MM.1S (cell line): ENCODE results near the gene RNASEL.

ENCODE experiments used
- DNase-seq: peaks from one replicate; pipeline ENCODE4 v3.0.0-alpha.2; 2015
- H2AFZ ChIP-seq: fragments of 300-600 bp; sonication (generic); 2 replicates; pipeline ENCODE4 v1.6.0; 2016; ENCODE audit warnings: antibody characterized with exemption, low read length
- H3F3A ChIP-seq: fragments of 300-600 bp; sonication (generic); 2 replicates; pipeline ENCODE4 v1.6.1; 2016; ENCODE audit warnings: mild to moderate bottlenecking, antibody characterized with exemption, low read length, moderate library complexity, mixed read lengths; ENCODE audit not compliant: insufficient read depth
- H3K27ac ChIP-seq: fragments of 300-600 bp; sonication (generic); 2 replicates; pipeline ENCODE4 v1.5.1; 2016; ENCODE audit warnings: mild to moderate bottlenecking, low read length
- H3K27me3 ChIP-seq: fragments of 300-600 bp; sonication (generic); replicated peaks from 2 replicates; pipeline ENCODE4 v1.6.0; 2016; ENCODE audit warnings: low read length; ENCODE audit not compliant: insufficient read depth
- H3K36me3 ChIP-seq: fragments of 300-600 bp; sonication (generic); replicated peaks from 2 replicates; pipeline ENCODE4 v1.6.1; 2016; ENCODE audit warnings: mild to moderate bottlenecking, low read length, mixed read lengths; ENCODE audit not compliant: insufficient read depth
- H3K4me1 ChIP-seq: fragments of 300-600 bp; sonication (generic); 2 replicates; pipeline ENCODE4 v1.6.1; 2016; ENCODE audit warnings: low read length, mixed read lengths
- H3K4me2 ChIP-seq: fragments of 300-600 bp; sonication (generic); 2 replicates; pipeline ENCODE4 v1.6.0; 2016; ENCODE audit warnings: low read depth, low read length
- H3K4me3 ChIP-seq: fragments of 300-600 bp; sonication (generic); 2 replicates; pipeline ENCODE4 v1.5.1; 2016; ENCODE audit warnings: low read length, mixed read lengths
- H3K79me2 ChIP-seq: fragments of 300-600 bp; sonication (generic); 2 replicates; pipeline ENCODE4 v1.6.1; 2016; ENCODE audit warnings: mixed run types, low read length, mixed read lengths
- H3K9ac ChIP-seq: fragments of 300-600 bp; sonication (generic); 2 replicates; pipeline ENCODE4 v1.6.1; 2016; ENCODE audit warnings: low read length, mixed read lengths
- H3K9me2 ChIP-seq: fragments of 300-600 bp; sonication (generic); replicated peaks from 2 replicates; pipeline ENCODE4 v1.6.1; 2016; ENCODE audit warnings: mild to moderate bottlenecking, low read length, mixed read lengths; ENCODE audit not compliant: insufficient read depth
- H3K9me3 ChIP-seq: fragments of 300-600 bp; sonication (generic); replicated peaks from 2 replicates; pipeline ENCODE4 v1.6.1; 2016; ENCODE audit warnings: mild to moderate bottlenecking, low read length, mixed read lengths; ENCODE audit not compliant: insufficient read depth
- H4K20me1 ChIP-seq: fragments of 300-600 bp; sonication (generic); 2 replicates; pipeline ENCODE4 v1.6.1; 2016; ENCODE audit warnings: mild to moderate bottlenecking, low read length, moderate library complexity, mixed read lengths; ENCODE audit not compliant: insufficient read depth
- CTCF ChIP-seq: fragments of 300-600 bp; sonication (generic); IDR thresholded peaks from 2 replicates; pipeline ENCODE4 v1.5.1; 2016; ENCODE audit warnings: antibody characterized with exemption, low read length, mixed read lengths
- EZH2 ChIP-seq: fragments of 300-600 bp; sonication (generic); optimal IDR thresholded peaks from 2 replicates; pipeline ENCODE3; 2017; ENCODE audit warnings: low read depth, mild to moderate bottlenecking, antibody characterized with exemption, low read length, mixed read lengths
- EZH2phosphoT487 ChIP-seq: fragments of 300-600 bp; sonication (generic); IDR thresholded peaks from 2 replicates; pipeline ENCODE4 v1.6.1; 2018; ENCODE audit warnings: antibody characterized with exemption, low read length

RNASEL gene

DNA sequence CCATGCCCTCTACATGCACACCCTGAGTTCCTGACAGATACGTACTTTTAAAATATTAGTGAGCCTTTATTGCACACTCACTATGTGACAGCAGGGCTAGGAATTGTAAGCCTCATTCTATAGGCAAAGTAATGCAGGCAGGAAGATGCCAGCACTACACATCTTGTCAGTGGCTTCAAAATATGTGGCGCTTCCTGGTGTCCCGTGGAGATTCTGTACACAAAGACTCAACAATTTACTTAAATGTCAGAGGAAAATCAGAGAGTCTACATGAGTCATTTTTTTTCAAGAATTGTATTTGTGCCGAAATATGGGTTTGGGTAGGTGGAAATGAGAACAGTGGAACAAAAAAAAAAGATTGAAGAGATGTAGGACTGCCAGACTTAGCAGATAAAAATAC is 27.6 kb downstream of the RNASEL start:
- Histone ChIP-seq H3F3A (no peaks in the 10 kb centered on the region), H3K79me2 (no peaks in the 10 kb centered on the region), H3K27ac (no peak overlapping the region), H4K20me1 (no peaks in the 10 kb centered on the region), H3K9me3 (no peaks in the 10 kb centered on the region), H3K4me1 (no peaks in the 10 kb centered on the region), H2AFZ (no peak overlapping the region), H3K36me3 (no peaks in the 10 kb centered on the region), H3K4me3 (no peak overlapping the region), H3K9me2 (no peaks in the 10 kb centered on the region), H3K9ac (no peak overlapping the region), H3K4me2 (no peak overlapping the region), H3K27me3 (no peaks in the 10 kb centered on the region)
- DNase-seq: no peak
- TF ChIP-seq EZH2: no peak
- no peak for TF ChIP-seq EZH2phosphoT487

GRCh38 chr1:182560392-182560984 is 28.6 kb downstream of the RNASEL start:
- Histone ChIP-seq H3K36me3 (no peaks in the 10 kb centered on the region), H3K27me3 (no peaks in the 10 kb centered on the region), H3K9me2 (no peaks in the 10 kb centered on the region), H3K4me3 (no peak overlapping the region), H3K27ac (no peak overlapping the region), H3K9me3 (no peaks in the 10 kb centered on the region), H3F3A (no peaks in the 10 kb centered on the region), H3K79me2 (no peaks in the 10 kb centered on the region), H3K4me2 (no peak overlapping the region), H4K20me1 (no peaks in the 10 kb centered on the region), H3K9ac (no peak overlapping the region), H2AFZ (no peak overlapping the region), H3K4me1 (no peaks in the 10 kb centered on the region)
- DNase-seq: no peak
- TF ChIP-seq CTCF (no peak), EZH2phosphoT487 (no peak), EZH2 (no peak)

DNA sequence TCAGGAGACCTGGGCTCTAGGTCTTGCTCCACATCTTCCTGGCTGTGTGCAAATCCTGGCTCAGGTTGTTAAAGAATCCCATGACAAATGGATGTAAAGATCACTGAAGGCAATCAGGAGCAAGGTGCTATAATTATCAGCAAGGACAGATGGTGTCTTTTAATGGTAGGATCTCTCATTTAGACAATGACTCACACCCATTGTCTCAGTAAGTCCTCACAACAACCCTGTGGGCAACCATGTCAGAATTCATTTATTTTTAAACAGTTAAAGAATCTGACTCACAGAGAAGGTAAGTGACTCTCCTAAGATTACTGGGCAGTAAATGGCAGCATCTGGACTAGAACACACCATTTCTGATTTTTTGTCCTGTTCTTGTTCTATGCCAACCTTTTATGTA is 32.8 kb downstream of the RNASEL start:
- H3K4me2 ChIP-seq: no peak overlapping the region

More for the DNA sequence above, 32.8 kb downstream of the RNASEL start:
- H3K9me3 ChIP-seq: no peaks in the 10 kb centered on the region
- H4K20me1 ChIP-seq: no peaks in the 10 kb centered on the region
- H3K4me3 ChIP-seq: no peak overlapping the region
- H2AFZ ChIP-seq: no peak overlapping the region
- H3K27ac ChIP-seq: no peak overlapping the region
- no peak for DNase-seq
- H3K36me3 ChIP-seq: no peaks in the 10 kb centered on the region
- H3K4me1 ChIP-seq: no peaks in the 10 kb centered on the region
- no peaks in the 10 kb centered on the region for H3K79me2 ChIP-seq
- no peaks in the 10 kb centered on the region for H3K27me3 ChIP-seq
- TF ChIP-seq EZH2 (no peak), CTCF (no peak), EZH2phosphoT487 (no peak)
- no peaks in the 10 kb centered on the region for H3F3A ChIP-seq
- no peaks in the 10 kb centered on the region for H3K9me2 ChIP-seq
- H3K9ac ChIP-seq: no peak overlapping the region
